ENCODE measurements around the gene ABCA2.

- no peak for TF ChIP-seq CTCF (IDR thresholded peaks at IDR 0.05)
- TF ChIP-seq POLR2A (IDR thresholded peaks at IDR 0.05), result no peak
Observed at GRCh38 chr9:137035507-137035834, 7.4 kb upstream of the ABCA2 start.

Measured in esophagus squamous epithelium (tissue), 4 donors.